Suppressor macrophage (primary cell): ENCODE measurements around the gene EVC.

ENCODE experiments used
- DNase-seq, 4 experiments: peaks; one replicate each; pipeline ENCODE4 v3.0.0-alpha.2; 2020 to 2022
- total RNA-seq, 17 experiments: gene quantifications; one replicate each; lab custom pipeline; 2026; ENCODE audit warnings: mixed read lengths in 6 of 17, inconsistent platforms in 3 of 17; lab: John Stamatoyannopoulos, UW

The EVC gene
- 3.0 to 30.7 (median 7.8) reads per million in 17 experiments for total RNA-seq

GRCh38 chr4:5710961-5711478 is at the start of gene EVC:
EVC (plus strand) TSS chr4:5711201; CDS start chr4:5711381, 180 bp downstream.
- DNase-seq, result peak; percentile 27 to 66 (median 32)

GRCh38 chr4:5661237-5661636 is 49.8 kb upstream of the EVC start:
- no peak for DNase-seq

GRCh38 chr4:5662555-5662954 is 48.4 kb upstream of the EVC start:
- peak; percentile 3 to 53 (median 20) for DNase-seq

- DNase-seq, result no peak
Observed at GRCh38 chr4:5664778-5665177, 46.2 kb upstream of the EVC start.

GRCh38 chr4:5666741-5667140 is 44.3 kb upstream of the EVC start:
- no peak for DNase-seq

GRCh38 chr4:5676763-5677162 is 34.2 kb upstream of the EVC start:
- no peak for DNase-seq

GRCh38 chr4:5678977-5679376 is 32.0 kb upstream of the EVC start:
- no peak for DNase-seq

GRCh38 chr4:5683566-5683965 is 27.4 kb upstream of the EVC start:
- no peak for DNase-seq

- no peak for DNase-seq
Observed at GRCh38 chr4:5685296-5685695, 25.7 kb upstream of the EVC start.

GRCh38 chr4:5686338-5686737 is 24.7 kb upstream of the EVC start:
- DNase-seq, result no peak

GRCh38 chr4:5689065-5689464 is 21.9 kb upstream of the EVC start:
- DNase-seq, result no peak

- no peak for DNase-seq
Observed at GRCh38 chr4:5691491-5692132, 19.4 kb upstream of the EVC start.

GRCh38 chr4:5693871-5694270 is 17.1 kb upstream of the EVC start:
- no peak for DNase-seq

GRCh38 chr4:5696341-5696740 is 14.7 kb upstream of the EVC start:
- no peak for DNase-seq

- no peak for DNase-seq
Observed at GRCh38 chr4:5700459-5700858, 10.5 kb upstream of the EVC start.

- no peak for DNase-seq
Observed at GRCh38 chr4:5701971-5702370, 9.0 kb upstream of the EVC start.

GRCh38 chr4:5703831-5704230 is 7.2 kb upstream of the EVC start:
- DNase-seq, result no peak

- no peak for DNase-seq
Observed at GRCh38 chr4:5704276-5704675, 6.7 kb upstream of the EVC start.

- DNase-seq, result no peak
Observed at GRCh38 chr4:5705647-5706320, 5.2 kb upstream of the EVC start.

- no peak for DNase-seq
Observed at GRCh38 chr4:5706486-5707290, 4.3 kb upstream of the EVC start.

- DNase-seq, result no peak
Observed at GRCh38 chr4:5707366-5707765, 3.6 kb upstream of the EVC start.

- DNase-seq, result no peak
Observed at GRCh38 chr4:5707778-5708448, 3.1 kb upstream of the EVC start.
